LNCaP clone FGC (cell line): Measurements from ENCODE around the gene GJC3.
"Not testable (repeated sequence)": the region's sequence is repeated elsewhere in the genome, so short reads cannot be mapped to it uniquely, and the experiment has no call there.

Source experiments
- DNase-seq: peaks from one replicate; pipeline ENCODE4 v3.0.0-alpha.2; 2011; ENCODE audit warnings: low read depth
- H3K4me3 ChIP-seq: 2 replicates; pipeline ENCODE4 v1.5.1; 2011; ENCODE audit warnings: mild to moderate bottlenecking, low read depth, low read length, control low read depth
- TF ChIP-seq, protein P1 (sequence below): IDR thresholded peaks from 2 replicates; pipeline ENCODE4 v1.5.1; 2012; ENCODE audit warnings: mild to moderate bottlenecking; ENCODE audit not compliant: control insufficient read depth, insufficient read depth; ENCODE audit errors: extremely low read depth

Gene GJC3

DNA sequence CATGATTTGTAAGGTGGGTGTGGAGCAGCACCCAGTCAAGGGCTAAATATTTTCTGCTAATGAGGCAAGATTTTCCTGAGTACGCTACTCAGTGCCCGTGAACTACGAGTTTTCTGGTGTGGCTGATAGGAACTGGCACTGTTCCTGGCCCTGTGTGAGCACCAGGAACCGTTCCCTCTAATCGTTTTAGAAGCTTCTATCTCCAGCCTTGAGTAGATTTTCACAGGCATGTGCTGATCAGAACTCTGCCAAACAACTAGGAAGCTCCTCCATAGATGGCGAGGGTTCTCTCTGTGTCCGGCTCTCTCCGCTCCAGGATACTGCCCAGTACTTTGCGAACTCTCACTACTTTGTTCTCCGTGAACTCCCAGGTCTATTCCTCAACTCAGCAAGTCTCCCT is 27.8 kb downstream of the GJC3 start:
- no peak for DNase-seq
- TF ChIP-seq, protein P1, sequence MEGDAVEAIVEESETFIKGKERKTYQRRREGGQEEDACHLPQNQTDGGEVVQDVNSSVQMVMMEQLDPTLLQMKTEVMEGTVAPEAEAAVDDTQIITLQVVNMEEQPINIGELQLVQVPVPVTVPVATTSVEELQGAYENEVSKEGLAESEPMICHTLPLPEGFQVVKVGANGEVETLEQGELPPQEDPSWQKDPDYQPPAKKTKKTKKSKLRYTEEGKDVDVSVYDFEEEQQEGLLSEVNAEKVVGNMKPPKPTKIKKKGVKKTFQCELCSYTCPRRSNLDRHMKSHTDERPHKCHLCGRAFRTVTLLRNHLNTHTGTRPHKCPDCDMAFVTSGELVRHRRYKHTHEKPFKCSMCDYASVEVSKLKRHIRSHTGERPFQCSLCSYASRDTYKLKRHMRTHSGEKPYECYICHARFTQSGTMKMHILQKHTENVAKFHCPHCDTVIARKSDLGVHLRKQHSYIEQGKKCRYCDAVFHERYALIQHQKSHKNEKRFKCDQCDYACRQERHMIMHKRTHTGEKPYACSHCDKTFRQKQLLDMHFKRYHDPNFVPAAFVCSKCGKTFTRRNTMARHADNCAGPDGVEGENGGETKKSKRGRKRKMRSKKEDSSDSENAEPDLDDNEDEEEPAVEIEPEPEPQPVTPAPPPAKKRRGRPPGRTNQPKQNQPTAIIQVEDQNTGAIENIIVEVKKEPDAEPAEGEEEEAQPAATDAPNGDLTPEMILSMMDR, result no peak
- H3K4me3 ChIP-seq, result no peak overlapping the region

DNA sequence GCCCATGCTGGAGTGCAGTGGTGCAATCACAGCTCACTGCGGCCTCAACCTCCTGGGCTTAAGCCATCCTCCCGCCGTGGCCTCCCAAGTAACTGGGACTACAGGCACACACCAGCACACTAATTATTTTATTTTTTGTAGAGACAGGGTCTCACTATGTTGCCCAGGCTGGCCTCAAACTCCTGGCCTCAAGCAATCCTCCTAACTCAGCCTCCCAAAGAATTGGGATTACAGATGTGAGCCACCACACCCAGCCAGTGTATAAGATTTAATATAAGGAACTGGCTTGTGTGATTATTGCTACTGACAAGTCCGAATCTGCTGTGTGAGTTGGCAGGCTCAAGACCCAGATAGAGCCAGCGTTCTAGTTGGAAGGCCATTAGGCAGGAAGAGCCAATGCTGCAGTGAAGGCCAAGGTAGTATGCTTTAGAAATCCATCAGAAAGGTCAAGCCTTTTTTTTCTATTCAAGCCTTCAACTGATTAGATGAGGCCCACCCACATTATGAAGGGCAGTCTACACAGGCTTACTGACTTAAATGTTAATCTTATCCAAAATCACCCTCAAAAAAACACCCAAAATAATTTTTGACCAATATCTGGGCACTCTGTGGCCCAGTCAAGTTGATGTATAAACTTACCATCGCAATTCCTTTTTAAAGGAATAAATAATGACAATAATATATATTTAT is 29.4 kb downstream of the GJC3 start:
- no peak overlapping the region for H3K4me3 ChIP-seq
- no peak for DNase-seq
- TF ChIP-seq, protein P1, result no peak

DNA sequence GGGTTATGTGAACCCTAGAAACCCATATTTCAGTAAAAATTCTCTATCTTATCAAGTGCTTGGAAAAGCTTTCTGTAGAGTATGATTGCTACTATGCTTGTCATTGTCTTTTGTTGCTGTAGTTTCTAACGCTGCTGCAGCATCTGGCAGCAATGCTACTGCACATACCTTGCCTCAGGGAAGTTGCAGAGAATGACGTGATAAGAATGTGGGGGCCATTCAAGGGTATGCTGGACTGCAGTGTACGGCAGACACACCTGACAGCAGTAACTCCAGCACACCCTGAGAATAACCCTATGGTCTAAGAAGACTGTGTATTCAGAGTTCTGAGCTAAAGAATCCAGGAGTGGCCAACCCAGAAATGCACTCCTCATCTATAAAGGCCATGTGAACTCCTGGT is 30.6 kb downstream of the GJC3 start:
- H3K4me3 ChIP-seq, result no peak overlapping the region
- TF ChIP-seq, protein P1, result no peak
- DNase-seq, result no peak

GRCh38 chr7:99898023-99898357 is 31.4 kb downstream of the GJC3 start:
- H3K4me3 ChIP-seq, result no peak overlapping the region
- TF ChIP-seq, protein P1, result no peak
- no peak for DNase-seq

GRCh38 chr7:99897322-99898022 is 31.9 kb downstream of the GJC3 start:
- no peak for DNase-seq
- no peak overlapping the region for H3K4me3 ChIP-seq
- TF ChIP-seq, protein P1, result no peak

- H3K4me3 ChIP-seq, result no peak overlapping the region
- DNase-seq, result no peak
- TF ChIP-seq, protein P1, result no peak
These were observed 34.7 kb downstream of the GJC3 start for GRCh38 chr7:99894738-99895137.

DNA sequence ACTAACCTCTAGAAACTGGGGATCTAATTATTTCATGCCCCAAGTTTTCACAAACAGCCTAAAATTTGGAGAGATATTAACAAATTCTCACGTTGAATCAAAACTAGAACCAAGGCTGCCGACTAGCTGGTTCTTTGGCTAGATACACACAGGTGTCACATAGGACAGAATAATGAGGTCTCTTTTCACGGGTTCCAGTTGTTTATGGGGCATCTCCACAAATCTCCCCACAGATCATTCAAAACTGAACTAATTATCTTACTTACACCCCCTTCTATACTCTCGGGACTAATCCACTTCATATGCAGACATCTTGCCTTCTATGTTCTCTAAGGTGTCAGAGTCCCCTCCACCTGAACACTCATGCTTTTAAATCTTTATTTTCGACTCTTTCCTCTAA is 36.1 kb downstream of the GJC3 start:
- DNase-seq, result no peak
- TF ChIP-seq, protein P1, result no peak
- no peak overlapping the region for H3K4me3 ChIP-seq

- DNase-seq, H3K4me3 ChIP-seq: not testable (repeated sequence)
These were observed 39.1 kb downstream of the GJC3 start for GRCh38 chr7:99890348-99890747.

DNA sequence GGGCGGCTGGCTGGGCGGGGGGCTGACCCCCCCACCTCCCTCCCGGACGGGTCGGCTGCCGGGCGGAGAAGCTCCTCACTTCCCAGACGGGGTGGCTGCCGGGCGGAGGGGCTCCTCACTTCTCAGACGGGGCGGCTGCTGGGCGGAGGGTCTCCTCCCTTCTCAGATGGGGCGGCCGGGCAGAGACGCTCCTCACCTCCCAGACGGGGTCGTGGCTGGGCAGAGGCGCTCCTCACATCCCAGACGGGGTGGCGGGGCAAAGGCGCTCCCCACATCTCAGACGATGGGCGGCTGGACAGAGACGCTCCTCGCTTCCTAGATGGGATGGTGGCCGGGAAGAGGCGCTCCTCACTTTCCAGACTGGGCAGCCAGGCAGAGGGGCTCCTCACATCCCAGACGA is 41.1 kb downstream of the GJC3 start:
- H3K4me3 ChIP-seq, DNase-seq: not testable (repeated sequence)
